IPS-18c (cell line): ENCODE data around the gene CLDN22.

ENCODE experiments used
- H3K4me3 ChIP-seq: 2 replicates; pipeline ENCODE4 v1.7.0; 2013; ENCODE audit warnings: low read depth, mild to moderate bottlenecking, low read length, moderate library complexity; ENCODE audit not compliant: insufficient read depth
- H3K9me3 ChIP-seq: one replicate; pipeline ENCODE4 v1.6.1; 2013; ENCODE audit warnings: mild to moderate bottlenecking, low read length, moderate library complexity; ENCODE audit not compliant: control insufficient read depth, insufficient read depth

The CLDN22 gene

DNA sequence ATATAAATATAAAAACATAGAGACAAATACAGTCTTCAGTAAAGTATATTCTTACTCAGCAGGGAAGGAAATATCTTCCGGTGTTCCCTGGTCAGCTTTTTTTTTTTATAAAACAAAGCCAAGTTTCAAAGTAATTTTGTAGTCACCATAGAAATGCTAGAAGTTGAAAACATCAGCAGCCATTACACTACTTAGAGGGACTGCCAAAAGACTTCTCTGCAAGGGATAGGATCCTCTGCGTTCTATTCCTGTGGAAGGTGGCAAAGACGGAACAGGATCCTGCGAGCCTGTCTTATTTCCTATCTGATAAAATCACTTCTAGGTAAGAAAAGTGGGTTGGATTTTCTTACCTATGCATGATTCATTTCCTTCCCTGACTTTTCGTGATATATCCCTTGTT lies 19.4 kb downstream of the CLDN22 start:
- Histone ChIP-seq H3K4me3 (no peak overlapping the region), H3K9me3 (no peaks in the 10 kb centered on the region)

DNA sequence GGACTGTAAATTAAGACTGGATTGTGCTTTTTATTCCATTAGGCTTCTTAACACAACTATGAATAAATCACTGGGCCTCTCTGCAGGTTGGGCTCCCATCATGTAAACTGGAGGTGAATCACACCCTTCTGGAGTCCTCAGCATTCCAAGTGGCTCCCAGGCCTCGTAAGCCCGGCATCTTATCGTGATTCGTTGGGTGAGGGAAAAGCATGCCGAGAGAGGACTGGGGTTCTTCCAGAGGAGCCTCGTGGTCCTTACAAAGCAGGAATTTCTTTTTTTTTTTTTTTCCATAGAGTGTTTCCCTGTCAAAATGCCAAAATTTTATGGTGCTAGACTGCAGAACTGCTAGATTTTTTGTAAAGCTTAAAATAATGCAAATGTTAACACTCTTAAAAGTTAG lies 20.0 kb downstream of the CLDN22 start:
- Histone ChIP-seq H3K4me3 (no peak overlapping the region), H3K9me3 (no peaks in the 10 kb centered on the region)

DNA sequence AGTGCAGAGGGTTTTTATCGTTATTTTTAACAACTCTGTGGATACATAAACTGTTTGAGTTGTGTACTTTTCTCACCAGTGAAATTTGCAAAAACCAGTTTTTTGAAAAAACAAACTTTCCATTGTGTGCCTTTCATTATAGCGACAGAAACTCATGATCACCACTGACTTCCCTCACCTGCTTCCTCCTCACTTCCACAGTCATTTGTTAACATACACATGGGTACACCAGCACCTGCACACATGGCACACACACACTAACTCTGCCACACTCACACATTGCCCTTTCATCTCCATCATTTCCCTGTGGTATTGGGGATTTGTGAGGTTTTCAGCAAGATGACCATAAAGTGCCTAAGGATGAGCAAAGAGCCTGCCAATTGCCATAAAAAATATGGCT lies 20.6 kb downstream of the CLDN22 start:
- Histone ChIP-seq H3K9me3 (no peaks in the 10 kb centered on the region), H3K4me3 (no peak overlapping the region)

- Histone ChIP-seq H3K4me3 (no peak overlapping the region), H3K9me3 (no peaks in the 10 kb centered on the region)
These were observed 22.4 kb downstream of the CLDN22 start for GRCh38 chr4:183297675-183298074.

- no peak overlapping the region for H3K4me3 ChIP-seq
- no peaks in the 10 kb centered on the region for H3K9me3 ChIP-seq
These were observed 24.4 kb downstream of the CLDN22 start for GRCh38 chr4:183295711-183296110.

- Histone ChIP-seq H3K4me3 (no peak overlapping the region), H3K9me3 (no peaks in the 10 kb centered on the region)
These were observed 29.0 kb downstream of the CLDN22 start for GRCh38 chr4:183291070-183291469.

GRCh38 chr4:183289688-183290087 lies 30.4 kb downstream of the CLDN22 start:
- Histone ChIP-seq H3K4me3 (no peak overlapping the region), H3K9me3 (no peaks in the 10 kb centered on the region)

- Histone ChIP-seq H3K4me3 (no peak overlapping the region), H3K9me3 (no peaks in the 10 kb centered on the region)
These were observed 31.1 kb downstream of the CLDN22 start for GRCh38 chr4:183288955-183289354.

GRCh38 chr4:183287677-183288076 lies 32.4 kb downstream of the CLDN22 start:
- no peaks in the 10 kb centered on the region for H3K9me3 ChIP-seq
- H3K4me3 ChIP-seq, result no peak overlapping the region

DNA sequence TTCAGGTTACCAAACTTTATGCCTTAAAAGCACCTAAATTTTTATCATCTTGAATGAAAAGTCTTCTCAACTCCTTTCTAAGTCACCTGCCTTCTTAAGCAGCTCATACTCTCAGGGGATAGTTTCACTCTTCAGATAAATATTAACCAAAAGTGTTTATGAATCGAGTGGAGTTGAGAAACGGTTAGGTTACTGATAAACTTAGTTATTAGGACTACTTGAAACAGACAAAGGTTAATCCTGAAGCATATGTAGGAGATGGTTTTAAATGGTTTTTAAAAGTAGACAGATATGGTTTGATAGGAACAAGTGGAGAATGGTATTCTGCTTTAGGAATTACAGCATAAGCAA lies 32.8 kb downstream of the CLDN22 start:
- Histone ChIP-seq H3K4me3 (no peak overlapping the region), H3K9me3 (no peaks in the 10 kb centered on the region)

DNA sequence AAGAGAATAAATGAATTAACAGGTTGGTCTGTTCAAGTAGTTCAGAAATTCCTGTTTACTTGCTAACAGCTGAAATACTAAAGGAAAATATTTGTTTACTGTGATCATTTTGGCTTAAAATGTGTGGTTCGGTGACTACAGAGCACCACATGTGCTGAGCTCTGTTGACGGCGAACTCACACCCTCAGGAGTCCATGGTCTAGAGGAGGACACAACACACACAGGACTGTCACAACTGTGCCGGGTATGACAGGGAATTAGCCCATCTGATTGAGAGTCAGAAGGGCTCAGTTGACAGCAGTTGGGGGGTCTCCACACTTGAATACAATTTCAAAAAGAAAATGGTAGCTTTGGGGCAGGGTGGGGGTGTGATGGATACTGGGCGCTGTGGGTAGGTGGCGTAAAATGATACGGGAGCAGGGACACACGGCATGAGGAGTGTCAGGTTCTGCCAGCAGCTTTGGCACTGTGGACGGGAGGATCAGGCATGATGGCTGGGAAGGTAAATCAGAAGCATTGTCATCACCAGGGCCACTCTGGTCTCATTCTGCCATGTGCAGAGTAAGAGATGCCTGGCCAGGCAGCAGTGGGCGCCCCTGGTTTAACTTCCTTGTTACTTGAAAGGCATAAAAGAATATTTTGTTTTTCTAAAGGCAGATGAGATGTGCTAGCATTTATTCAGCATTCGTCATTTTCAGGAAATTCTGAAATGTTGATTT lies 33.3 kb downstream of the CLDN22 start:
- Histone ChIP-seq H3K4me3 (no peak overlapping the region), H3K9me3 (no peaks in the 10 kb centered on the region)

DNA sequence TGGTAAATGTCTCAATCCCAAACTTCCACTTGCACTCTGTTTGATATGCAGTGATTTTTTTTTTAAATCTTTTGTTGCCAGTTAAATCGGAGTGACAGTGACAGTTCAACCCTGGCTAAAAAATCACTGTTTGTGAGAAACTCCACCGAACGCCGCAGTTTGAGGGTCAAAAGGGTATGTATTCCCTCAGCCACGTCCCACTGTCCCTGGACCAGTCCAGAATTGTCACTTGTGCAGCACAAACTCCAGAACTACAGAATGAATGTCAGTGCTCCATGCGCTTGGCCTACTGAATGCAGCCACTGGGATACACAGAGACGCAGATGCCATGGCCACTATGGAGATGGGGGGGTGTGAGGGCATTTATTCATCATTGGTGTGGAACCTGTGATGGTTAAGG lies 34.2 kb downstream of the CLDN22 start:
- Histone ChIP-seq H3K9me3 (no peaks in the 10 kb centered on the region), H3K4me3 (no peak overlapping the region)

DNA sequence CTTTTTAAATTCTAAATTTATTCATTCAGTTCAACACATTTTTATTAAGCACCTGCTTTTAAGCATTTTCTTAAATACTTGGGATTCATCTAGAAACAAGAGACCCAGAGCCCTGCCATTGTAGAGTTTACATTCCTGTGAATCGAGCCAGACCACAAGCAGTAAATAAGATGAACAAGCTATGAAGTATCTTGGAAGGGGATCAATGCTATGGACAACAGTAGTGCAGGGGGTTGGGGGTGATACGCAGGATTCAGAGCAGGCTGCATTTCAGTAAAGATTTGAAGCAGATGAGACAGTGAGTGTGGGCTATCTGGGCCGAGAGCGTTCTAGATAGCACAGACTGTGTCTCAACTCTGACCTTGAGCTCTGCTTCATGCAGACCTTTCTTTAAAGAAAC lies 35.1 kb downstream of the CLDN22 start:
- H3K9me3 ChIP-seq, result no peaks in the 10 kb centered on the region
- H3K4me3 ChIP-seq, result no peak overlapping the region

- H3K9me3 ChIP-seq, result no peaks in the 10 kb centered on the region
These were observed 35.8 kb downstream of the CLDN22 start for GRCh38 chr4:183284258-183284785.

GRCh38 chr4:183276106-183276505 lies 44.0 kb downstream of the CLDN22 start:
- no peaks in the 10 kb centered on the region for H3K9me3 ChIP-seq
- no peak overlapping the region for H3K4me3 ChIP-seq

More at GRCh38 chr4:183284258-183284785, 35.8 kb downstream of the CLDN22 start:
- H3K4me3 ChIP-seq, result no peak overlapping the region

DNA sequence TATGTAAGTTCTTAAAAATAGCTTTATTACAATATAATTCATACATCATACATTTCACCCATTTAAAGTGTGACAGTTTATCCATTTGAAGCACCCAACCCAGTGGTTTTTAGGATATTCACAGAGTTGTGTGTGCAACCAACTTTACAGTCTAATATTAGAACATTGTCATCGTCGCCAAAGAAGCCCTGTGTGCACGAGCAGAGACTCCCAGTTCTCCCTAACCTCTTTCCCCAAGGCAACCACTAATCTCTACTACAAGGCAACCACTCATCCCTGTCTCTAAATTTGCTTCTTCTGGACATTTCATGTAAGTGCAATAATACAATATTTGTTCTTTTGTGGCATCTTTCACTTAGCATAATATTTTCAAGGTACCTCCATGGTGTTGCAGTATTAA lies 47.7 kb downstream of the CLDN22 start:
- H3K9me3 ChIP-seq, result no peaks in the 10 kb centered on the region
- H3K4me3 ChIP-seq, result no peak overlapping the region

DNA sequence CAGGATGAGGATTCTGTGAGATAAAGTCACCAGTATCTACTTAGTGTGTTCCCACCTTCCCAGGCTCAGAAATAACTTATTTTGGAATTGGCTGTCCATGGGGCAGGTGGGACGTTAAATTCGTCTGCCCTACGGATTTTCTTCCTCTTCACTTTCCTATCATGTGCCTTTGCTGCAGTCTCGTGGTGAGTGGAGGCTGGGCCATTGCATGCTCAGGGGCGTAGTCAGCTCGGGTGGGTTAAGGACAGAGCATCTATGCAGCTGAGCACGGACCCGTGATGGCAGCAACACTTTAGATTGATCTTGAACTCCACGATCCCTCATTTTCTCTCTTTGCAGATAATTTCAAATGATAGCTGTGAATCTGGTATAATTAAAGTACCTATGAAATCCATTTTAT lies 51.5 kb downstream of the CLDN22 start:
- Histone ChIP-seq H3K4me3 (no peak overlapping the region), H3K9me3 (no peaks in the 10 kb centered on the region)
